ENCODE data around the gene MINDY4B.
"Not testable (repeated sequence)": the region's sequence is repeated elsewhere in the genome, so short reads cannot be mapped to it uniquely, and the experiment has no call there.

MINDY4B gene

DNA sequence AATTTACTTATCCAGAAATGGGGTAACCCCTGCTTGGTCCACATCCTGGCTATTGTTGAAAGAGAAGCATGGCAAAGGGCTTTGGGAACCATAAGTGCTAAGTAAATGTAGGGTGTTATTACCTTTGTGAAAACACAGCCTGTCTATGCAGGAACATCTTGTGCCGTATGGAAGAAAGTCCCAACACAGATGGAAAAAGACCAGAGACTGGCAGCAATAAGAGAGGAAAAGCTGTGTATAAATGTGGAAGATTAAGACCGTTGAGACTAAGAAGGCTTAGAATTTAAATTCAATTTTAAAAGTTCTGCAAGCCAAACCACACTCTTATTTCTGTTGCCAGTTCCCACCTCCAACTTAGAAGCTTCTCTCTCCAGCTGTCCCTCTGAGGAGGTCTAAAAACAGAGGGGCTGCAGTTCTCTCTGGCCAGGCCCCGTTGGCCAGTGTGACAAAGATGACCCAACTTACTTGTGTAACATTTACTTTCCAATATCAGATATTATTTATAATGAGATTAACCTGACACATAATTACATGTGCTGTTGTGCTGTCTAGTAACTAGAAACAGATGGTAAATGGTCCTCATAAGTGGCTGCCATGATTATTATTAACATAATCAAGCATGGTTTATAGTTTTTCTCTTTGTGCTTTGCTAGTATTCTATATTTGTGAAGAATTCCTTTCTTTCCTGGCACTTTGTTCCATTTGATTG lies 7.0 kb downstream of the MINDY4B start:
- no peak for DNase-seq

DNA sequence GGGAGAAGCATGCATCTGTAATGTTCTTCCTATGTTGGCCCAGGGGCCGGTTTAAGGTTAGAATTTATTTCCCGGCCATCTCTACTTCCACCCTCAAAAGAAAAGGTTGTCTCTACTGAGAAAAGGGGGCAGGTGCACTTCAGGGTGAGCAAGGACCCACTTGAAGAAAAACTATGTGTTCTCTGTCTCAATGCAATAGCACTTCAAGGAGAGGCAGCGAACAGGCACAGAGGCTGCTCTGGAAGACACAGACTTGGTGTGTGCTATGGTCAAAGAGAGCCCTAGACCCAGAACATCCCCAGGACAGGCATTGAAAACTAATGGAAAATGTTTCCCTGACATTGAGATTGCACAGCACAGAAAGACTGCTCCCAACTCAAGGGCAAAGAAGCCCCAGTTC lies 7.6 kb downstream of the MINDY4B start:
- no peak for DNase-seq

DNA sequence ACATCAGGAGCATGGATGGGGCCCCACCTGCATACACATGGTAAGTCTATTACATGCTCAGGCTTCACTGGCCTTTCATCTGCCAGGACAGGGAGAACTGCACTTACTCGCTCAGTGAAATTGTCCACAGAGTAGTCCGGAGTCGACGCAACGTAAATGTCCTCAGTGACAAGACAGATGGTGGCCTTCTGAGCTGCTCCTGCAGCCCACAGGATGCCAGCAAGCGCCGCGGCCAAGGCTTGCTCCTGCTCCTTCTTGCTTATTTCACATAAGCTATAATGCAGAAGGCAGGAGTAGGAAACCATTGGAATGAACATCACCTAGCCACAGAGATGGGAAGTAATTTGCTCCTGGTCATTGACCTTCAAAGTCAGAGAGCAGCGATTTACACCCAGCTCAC lies 14.4 kb downstream of the MINDY4B start:
- no peak for DNase-seq

DNA sequence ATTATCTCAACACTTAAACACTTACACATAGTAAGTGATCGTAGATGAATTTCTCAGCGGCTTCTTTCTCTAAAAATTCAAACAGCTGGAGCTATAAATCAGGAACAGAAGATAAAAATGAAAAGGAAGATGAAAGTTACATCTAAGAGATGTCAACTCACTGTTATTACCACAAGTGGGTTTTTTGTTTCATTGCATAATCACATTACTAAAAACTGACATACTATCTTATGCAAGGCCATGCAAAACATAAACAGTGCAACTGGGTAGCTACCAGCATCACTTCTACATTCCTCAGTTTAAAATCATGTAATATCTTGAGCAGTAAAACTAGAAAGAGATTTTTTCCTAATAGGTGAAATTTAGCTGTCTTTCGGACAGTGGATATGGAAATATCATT lies 14.9 kb downstream of the MINDY4B start:
- DNase-seq, result no peak

DNA sequence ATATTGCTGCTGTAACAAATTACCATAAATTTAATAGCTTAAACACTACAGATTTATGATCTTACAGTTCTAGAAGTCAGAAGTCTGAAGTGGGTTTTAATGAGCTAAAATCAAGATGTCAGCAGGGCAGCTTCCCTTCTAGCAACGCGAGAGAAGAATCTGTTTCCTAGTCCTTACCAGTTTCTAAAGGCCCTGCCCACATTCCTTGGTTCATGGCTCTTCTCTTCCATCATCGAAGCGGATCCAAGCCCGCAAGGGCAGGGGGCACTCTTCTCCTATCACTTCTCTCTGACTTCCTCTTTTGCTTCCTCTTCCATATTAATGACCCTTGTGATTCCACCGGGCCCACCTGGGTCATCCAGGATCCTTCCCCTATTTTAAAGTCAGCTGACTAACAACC lies 16.1 kb downstream of the MINDY4B start:
- no peak for DNase-seq

DNA sequence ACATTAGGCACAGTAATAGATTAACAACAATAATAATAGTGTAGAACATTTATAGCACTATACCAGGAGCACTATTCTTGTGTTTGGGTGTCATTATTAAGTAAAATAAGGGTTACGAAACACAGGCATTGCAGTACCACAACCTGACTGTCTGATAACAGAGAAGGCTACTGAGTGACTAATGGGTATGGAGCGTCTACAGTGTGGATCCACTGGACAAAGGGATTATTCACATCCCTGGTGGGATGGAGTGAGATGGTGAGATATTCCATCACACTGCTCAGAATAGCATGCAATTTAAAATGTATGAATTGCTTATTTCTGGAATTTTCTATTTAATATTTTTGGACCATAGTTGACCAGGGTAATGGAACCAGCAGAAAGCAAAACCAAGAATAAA lies 18.2 kb downstream of the MINDY4B start:
- no peak for DNase-seq

DNA sequence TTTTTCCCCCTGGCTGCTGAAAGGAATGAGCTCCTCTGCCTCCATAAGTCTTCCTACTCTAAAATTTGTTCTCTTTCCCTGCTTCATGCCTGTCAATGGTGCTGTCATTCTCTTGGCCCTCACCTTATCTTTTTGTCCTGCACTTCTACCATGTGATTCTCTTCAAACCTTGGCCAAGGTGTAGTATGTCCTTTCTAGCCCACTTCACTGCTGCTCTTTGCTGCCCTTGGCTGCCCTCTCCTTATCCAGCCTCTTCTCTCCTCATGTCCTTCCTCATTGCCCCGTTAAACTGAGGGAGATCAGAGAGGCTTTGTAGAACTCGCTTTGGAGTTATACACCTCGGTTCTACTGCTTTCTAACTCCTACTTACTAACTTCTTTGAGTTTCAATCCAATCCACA lies 19.7 kb downstream of the MINDY4B start:
- no peak for DNase-seq

DNA sequence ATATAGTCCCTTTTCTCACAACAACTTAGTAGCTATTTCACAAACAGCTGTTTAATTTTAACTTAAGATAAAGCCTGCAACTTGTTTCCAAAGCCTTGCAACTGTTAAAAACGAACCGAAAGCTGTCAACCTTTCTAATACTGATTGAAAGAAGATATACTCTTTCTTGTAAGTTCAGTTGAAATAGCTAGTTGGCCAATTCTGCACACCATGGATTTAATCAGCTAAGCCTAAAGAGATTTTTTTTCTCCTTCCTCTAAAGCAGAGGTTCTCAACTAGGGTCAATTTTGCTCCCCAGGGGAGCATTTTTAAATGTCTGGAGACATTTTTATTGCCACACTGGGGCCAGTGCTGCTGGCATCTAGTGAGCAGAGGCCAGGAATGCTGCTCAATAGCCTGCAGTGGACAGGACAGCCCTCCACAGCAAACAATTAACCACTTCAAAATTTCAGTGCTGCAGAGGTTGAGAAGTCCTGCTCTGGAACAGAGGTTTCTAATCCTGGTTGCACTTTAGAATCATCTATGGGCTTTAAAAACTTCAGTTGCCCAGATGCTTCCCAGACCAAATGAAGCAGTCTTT lies 26.2 kb downstream of the MINDY4B start:
- DNase-seq, result no peak

DNA sequence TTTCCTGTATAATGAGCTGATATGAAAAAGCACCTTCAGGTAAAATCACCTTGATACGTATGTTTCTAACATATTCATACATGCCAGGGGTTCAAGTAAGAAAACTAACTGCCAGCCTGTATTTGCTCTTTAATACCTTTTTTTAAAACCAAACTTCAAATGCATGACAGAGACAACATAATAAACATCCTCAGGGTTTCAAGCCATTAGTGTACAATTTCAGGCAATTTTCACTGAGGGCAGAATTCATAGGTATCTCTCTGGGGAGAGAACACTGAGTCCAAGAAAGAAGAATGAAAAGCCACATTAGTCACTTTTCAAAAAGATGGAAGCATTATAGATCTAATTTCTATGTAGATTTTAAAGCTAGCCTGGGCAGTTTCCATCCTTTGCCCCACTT lies 26.9 kb downstream of the MINDY4B start:
- DNase-seq, result no peak

DNA sequence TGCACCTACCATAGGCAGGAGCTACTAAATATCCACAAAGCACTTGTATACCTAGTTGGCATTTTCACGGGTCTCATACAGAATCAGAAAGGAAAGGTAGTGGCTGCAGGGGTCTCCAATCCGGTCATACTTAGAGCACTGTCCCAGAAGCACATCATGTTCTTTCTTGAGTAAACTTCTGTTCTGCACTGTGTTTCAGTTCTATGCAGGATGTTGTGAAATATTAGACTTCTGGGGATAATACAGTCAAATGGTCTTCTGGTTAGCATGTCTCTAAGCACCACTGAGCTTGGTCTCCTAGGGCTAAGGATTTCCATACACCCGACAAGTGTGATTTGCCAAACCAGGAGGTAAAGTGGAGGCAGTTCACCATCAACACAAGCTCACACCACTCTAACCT lies 27.9 kb downstream of the MINDY4B start:
- no peak for DNase-seq

DNA sequence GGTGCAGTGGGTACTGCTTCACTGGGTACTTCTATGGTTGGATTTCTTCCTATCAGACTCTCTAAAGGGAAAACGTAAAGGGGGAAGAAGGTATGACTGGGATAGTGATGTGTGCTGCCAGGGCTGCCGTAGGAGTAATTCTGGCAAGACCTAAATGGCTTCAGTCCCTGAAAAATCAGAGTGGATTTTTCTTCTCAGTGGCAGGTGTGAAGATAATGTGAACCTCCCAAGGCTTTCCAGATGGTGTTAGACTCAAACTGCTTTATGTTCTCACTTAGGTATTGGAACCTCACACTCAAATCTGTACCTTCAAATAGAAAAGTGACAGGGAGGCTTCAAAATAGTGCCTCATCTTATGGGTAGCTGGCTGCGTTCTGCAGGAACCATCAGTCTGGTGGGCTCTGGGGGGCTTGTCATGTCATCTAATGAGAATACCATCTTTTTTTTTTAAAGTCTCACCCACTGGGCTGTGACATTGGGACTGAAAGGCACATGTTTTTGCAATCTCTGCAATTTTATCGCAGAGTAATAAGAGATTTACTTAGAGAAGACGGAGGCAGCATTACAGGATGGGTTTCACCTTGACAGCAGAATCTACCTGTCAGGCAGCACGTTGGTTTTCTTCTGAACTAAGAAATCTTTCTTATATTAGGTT lies 28.5 kb downstream of the MINDY4B start:
- DNase-seq, result no peak

DNA sequence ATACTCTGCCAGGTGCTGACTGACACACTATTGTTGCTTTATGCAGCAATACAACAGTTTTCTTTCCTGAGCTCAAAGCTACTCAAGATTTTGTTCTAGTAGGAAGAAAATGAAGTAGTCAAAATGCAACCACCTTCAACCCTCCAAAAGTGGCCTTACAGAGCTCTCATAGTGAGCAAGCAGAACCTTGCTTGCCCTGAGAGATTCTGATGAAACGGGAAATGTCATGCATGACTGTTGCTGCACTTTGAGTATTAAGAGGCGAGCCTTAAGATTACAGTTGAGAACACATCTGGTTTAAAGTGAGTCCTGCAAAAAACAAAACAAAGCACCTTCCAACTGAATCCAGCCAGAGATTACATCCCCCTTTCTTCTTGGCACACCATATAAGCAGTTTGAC lies 29.7 kb downstream of the MINDY4B start:
- no peak for DNase-seq

DNA sequence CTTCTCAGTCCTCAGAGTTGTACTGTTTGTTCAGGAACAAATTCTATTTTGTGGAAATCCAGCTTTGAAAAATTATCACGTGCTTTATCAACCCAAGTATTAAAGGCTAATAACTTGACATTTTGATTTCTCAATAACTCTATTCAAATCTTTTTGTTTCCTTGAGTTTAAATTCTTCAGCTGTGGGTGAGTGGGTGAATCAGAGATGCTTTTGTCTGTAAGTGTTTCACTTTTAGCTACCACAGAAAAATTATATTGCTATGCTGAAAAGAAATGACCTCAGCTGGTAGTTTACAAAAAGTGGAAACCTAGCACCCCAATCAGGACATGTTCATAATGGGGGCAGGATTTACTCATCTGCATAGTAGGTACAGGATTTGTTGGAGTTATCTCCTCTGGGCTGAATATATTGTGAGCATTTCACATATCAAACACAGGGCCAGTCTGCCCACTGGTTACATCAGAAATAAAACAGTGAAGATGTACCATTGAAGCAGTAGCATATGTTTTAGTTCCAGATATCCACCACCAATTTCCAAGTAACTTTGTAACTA lies 30.5 kb downstream of the MINDY4B start:
- no peak for DNase-seq

DNA sequence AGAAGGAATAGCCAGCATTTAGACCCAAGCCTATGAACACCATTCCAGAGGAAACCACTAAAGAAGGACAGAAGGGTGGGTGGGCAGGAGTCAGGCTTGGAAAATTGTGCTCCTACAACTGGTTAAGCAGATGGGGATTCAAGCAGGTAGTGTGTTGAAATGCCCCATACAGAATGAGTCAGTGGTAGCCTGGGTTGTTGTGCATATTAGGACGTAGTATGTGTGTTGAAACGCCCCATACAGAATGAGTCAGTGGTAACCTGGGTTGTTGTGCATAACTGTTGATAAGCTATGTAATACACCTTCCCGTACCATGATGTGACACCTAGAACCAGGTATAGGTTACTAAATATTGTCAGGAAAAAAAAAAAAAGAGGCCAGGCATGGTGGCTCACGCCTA lies 34.0 kb downstream of the MINDY4B start:
- DNase-seq, result no peak

DNA sequence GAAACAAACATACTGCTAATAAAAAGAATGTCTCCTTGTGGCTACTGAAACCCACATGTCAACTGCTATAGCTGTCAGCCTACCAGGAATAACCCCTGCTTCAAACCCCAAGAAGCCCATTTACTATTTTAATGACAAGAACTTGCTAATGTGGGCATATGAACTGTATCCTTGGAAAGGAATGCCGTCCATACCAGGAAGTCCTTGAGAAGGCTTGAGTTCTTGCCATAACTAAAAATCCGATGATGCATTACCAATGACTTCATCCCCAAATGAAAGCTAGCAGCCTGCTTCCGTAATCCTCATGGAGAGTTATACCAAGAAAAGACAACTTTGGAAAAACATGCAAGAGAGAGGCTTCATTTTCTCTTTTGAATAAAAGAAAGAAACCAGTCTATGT lies 34.8 kb downstream of the MINDY4B start:
- DNase-seq, result no peak

DNA sequence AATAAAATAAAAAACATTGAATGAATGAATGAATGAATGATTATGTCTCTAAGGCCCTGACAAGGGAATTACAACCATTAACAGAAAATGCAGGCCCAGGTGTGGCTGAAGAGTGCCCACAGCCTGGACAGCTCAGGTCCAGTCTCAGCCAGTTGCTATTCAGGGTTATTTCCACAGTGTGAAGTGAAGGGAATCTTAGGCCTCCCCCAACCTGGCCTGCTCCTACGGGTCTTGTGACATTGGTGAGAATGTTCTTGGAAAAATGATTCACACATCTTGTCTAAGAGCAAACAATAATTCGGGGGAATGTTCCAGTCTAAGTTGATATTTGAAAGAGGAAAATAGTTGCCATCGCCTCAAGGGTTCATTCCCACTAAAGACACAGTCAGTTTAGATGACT lies 37.0 kb downstream of the MINDY4B start:
- DNase-seq, result no peak

DNA sequence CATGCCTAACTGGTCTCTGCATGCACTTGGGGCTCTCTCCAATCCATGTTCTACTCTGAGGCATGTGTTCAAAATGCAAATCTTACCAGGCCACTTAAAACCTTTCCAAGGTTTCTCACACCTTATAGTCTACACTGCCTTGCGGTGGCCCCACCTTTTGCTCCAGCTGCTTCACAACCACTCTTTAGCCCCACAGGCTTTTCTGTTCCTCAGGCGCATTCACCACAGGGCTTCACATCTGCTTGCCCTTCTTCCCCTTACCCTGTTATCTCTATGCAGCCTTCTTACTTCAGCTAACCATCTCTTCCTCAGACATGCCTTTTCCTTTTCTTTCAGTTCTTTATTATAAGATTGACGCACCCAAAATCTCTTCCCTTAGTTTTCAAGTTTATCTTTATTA lies 37.8 kb downstream of the MINDY4B start:
- DNase-seq, result no peak

DNA sequence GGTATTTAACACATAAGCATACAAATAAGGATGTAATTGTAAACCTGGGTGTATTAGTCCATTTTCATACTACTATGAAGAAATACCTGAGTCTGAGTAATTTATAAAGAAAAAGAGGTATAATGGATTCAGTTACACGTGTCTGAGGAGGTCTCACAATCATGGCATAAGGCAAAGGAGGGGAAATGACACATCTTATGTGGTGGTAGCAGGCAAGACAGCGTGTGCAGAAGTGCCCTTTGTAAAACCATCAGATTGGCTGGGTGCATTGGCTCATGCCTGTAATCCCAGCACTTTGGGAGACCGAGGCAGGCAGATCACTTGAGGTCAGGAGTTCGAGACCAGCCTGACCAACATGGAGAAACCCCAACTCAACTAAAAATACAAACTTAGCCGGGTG lies 41.3 kb downstream of the MINDY4B start:
- DNase-seq, result not testable (repeated sequence)

DNA sequence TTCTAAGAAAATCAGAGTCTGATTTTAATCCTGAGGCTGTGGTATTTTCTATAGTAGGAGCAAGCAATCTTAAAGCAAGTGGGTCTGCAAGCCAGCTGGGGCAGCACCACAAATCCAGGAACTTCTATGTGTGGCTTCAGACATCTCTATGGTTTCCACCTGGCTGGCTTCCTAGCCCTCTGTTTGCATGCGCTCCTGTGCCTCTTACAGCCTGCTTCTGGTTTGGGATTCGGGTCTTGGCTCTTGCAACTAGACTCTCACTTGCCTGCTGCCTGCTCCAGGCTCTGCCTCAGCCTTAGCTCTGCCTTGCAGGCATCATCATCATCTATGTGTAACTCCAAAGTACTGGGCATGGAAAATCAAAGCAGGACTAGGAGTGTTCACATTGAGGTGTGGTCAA lies 43.4 kb downstream of the MINDY4B start:
- no peak for DNase-seq

DNA sequence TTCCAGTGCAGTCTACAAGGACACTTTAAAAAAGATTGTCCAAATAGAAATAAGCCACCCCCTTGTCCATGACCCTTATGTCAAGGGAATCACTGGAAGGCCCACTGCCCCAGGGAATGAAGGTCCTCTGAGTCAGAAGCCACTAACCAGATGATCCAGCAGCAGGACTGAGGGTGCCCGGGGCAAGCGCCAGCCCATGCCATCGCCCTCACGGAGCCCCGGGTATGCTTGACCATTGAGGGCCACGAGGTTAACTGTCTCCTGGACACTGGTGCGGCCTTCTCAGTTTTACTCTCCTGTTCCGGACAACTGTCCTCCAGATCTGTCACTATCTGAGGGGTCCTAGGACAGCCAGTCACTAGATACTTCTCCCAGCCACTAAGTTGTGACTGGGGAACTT lies 47.3 kb downstream of the MINDY4B start:
- DNase-seq, result not testable (repeated sequence)

DNA sequence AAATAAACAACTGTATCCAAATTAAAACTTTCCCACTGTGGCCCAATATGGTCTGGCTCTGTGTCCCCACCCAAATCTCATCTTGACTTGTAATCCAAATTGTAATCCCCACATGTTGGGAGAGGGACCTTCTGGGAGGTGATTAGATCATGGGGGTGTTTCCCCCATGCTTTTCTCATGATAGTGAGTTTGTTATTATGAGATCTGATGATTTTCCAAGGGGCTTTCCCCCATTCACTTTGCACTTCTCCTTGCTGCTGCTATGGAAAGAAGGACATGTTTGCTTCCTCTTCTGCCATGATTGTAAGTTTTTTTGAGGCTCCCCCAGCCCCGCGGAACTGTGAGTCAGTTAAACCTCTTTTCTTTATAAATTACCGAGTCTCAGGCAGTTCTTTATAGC lies 55.0 kb downstream of the MINDY4B start:
- DNase-seq, result no peak

DNA sequence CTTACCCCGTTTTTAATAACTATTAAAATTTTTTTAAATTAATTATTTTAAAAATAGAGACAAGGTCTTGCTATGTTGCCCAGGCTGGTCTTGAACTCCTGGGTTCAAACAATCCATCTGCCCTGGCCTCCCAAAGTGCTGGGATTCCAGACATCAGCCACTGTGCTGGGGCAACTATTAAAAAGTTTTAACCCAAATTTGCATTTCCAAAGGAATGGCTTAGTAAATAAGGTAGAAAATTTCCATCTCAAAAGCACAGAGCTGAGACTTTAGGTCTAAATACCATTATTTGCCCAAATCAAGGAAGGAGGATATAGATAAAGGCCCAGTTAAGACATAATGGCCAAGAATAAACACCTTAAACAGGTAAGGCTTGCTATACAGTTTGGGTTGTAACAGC lies 56.4 kb downstream of the MINDY4B start:
- no peak for DNase-seq

DNA sequence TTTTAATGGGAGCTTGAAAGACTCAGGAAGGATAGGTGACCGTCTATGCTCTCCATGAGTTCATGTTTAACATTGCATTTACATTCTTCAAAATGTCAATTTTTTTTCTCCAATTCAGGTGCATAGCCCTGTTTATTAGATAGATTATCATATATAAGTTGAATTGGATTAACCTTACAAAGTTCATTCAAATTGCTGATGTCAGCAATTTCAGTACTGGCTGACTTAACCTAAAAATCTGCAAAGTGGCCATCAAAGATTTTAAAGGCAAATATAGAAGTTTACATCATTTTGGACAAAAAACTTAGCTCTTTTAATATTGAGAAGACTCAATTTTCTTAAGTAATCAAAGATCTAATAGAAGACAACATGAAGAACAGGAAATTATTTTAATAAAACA lies 57.8 kb downstream of the MINDY4B start:
- no peak for DNase-seq

DNA sequence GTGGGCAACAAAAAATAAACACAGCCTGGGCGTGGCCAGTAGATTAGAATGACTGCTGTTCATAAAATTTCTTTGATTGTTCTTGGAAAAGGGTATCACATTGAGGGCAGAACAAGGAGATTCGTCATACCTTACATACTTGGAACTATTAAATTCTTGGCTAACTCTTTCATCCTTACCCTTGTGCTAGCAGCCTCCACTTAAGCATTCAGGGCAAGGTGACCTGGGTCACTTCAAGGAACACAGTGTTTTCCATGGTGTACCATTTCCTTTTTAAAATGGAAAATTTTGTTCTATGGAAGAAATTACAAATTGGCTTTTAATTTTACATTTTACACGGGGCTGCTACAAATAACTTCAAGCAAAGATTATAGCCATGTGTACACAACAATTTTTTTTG lies 60.8 kb downstream of the MINDY4B start:
- no peak for DNase-seq
